Measurements from ENCODE around the gene PSMC3IP. TPM values are rescaled to one million over a fixed set of nuclear protein-coding genes. Genes with fewer than 3 reads are reported as not detected.

PSMC3IP gene
- polyA plus RNA-seq, 1 donor: 8.6 TPM

DNA sequence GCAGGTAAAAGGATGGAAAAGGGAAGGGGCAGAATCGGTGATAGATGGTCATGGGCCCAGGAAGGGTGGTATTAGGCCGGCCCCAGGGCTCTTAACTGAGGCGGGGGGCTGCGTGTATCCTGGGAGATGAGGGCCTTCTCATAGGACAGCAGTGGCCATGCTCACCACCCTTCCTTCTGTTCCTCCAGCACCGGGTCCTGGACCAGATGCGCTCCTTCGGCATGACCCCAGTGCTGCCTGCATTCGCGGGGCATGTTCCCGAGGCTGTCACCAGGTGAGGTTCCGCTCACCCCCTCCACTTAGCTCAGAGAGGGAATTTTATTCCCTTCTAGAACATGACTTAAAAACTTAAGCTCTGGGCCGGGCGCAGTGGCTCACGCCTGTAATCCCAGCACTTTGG, 39.0 kb downstream of the PSMC3IP start:
- Histone ChIP-seq H3K9me3 (ENCODE audit: control insufficient read depth, low read depth, low read length) (no peaks in the 10 kb centered on the region), H3K4me1 (ENCODE audit: control insufficient read depth, insufficient read depth, low read length) (peaks cover 32% of the 10 kb centered on the region), H3K27me3 (ENCODE audit: control insufficient read depth, insufficient read depth, low read length) (no peaks in the 10 kb centered on the region), H3K36me3 (ENCODE audit: control insufficient read depth, insufficient read depth, low read length) (peaks cover 32% of the 10 kb centered on the region), H3K27ac (ENCODE audit: low read length) (no peak overlapping the region), H3K4me3 (ENCODE audit: low read length) (no peak overlapping the region)
- DNase-seq: no peak
- no CpG with 5 or more reads among the region's 14 CpGs for WGBS (ENCODE audit: insufficient coverage, low lambda C conversion rate)

DNA sequence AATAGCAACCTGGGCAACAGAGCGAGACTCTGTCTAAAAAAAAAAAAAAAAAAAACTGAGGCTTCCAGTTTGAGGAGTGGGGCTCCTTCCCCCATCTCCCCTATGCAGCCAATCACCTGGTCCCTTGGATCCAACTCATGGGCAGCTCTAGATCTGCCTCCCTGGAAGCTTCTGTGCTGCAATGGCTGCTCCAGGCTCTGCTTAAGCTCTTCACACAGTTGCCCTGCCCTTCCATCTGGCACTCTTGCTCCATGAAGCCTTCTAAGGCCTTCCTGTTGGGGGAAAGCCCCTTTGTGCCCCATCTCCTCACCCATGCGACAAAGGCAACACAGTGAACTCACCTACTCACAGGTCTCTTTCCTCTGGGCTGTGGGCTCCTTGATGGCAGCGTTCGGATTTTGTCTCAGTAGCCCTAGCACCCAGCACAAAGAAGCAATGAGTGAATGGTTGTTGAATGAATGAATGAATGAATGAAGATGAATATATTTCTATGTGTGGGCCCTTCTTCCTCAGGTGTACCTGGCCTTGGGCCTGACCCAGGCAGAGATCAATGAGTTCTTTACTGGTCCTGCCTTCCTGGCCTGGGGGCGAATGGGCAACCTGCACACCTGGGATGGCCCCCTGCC, 39.6 kb downstream of the PSMC3IP start:
- Histone ChIP-seq H3K27ac (ENCODE audit: low read length) (no peak overlapping the region), H3K9me3 (ENCODE audit: control insufficient read depth, low read depth, low read length) (no peaks in the 10 kb centered on the region), H3K27me3 (ENCODE audit: control insufficient read depth, insufficient read depth, low read length) (no peaks in the 10 kb centered on the region), H3K4me3 (ENCODE audit: low read length) (no peak overlapping the region), H3K36me3 (ENCODE audit: control insufficient read depth, insufficient read depth, low read length) (peaks cover 27% of the 10 kb centered on the region), H3K4me1 (ENCODE audit: control insufficient read depth, insufficient read depth, low read length) (peaks cover 32% of the 10 kb centered on the region)
- WGBS (ENCODE audit: insufficient coverage, low lambda C conversion rate): no CpG with 5 or more reads among the region's 5 CpGs
- DNase-seq: no peak

DNA sequence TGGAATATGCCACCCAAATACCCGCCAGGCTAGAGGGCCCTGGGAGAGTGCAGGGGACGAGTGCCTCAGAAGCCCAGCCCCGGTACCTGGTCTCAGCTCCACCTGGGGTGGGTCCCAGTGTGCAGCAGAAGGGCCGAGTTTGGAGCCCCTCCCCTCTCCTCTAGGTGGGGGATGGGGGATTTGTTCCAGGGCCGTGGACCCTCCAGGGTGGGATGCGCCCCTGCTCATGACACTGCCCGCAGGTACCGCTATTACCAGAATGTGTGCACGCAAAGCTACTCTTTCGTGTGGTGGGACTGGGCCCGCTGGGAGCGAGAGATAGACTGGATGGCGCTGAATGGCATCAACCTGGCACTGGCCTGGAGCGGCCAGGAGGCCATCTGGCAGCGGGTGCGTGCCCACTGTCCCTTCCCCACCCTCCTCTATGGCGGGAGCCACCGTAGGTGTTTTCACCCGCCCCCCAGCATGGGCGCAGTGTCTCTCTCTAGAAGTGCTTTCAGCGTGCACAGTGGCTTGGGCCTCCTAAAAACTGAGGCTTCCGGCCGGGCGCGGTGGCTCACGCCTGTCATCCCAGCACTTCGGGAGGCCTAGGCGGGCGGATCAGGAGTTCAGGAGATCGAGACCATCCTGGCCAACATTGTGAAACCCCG, 40.2 kb downstream of the PSMC3IP start:
- peak overlapping the region; percentile 95 for H3K4me3 ChIP-seq (ENCODE audit: low read length)
- H3K4me1 ChIP-seq (ENCODE audit: control insufficient read depth, insufficient read depth, low read length): peaks cover 29% of the 10 kb centered on the region
- H3K27me3 ChIP-seq (ENCODE audit: control insufficient read depth, insufficient read depth, low read length): no peaks in the 10 kb centered on the region
- H3K36me3 ChIP-seq (ENCODE audit: control insufficient read depth, insufficient read depth, low read length): peaks cover 20% of the 10 kb centered on the region
- WGBS (ENCODE audit: insufficient coverage, low lambda C conversion rate): no CpG with 5 or more reads among the region's 31 CpGs
- peak in 1 of 2 donors; percentile 28 for DNase-seq
- no peaks in the 10 kb centered on the region for H3K9me3 ChIP-seq (ENCODE audit: control insufficient read depth, low read depth, low read length)
- H3K27ac ChIP-seq (ENCODE audit: low read length): peak overlapping the region; percentile 66

DNA sequence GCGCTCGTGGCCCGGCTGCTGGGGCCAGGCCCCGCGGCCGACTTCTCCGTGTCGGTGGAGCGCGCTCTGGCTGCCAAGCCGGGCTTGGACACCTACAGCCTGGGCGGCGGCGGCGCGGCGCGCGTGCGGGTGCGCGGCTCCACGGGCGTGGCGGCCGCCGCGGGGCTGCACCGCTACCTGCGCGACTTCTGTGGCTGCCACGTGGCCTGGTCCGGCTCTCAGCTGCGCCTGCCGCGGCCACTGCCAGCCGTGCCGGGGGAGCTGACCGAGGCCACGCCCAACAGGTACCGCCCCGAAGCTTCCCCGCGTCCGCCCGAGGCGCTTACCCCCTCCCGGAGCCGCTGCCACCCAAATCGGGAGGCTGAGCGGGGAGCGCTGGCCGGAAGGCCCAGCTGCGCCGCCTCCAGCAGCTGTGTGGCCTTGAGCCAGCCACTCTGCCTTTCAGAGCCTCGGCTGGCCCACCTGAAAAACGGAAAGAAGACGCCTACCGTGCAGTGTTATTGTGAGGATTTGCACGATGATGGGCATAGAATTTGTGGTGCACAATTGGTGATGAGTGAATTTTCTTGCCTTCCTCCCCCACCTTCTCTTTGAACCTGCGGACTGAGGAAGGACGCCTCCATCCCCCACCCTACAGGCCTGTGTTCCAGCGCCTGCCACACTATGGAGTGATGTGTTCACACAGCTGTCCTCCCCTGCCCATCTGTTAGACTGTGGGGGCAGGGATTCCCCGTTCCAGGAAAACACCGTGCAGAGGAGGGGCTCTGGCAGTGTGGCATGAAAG, 41.0 kb downstream of the PSMC3IP start:
- Histone ChIP-seq H3K36me3 (ENCODE audit: control insufficient read depth, insufficient read depth, low read length) (peaks cover 19% of the 10 kb centered on the region), H3K9me3 (ENCODE audit: control insufficient read depth, low read depth, low read length) (no peaks in the 10 kb centered on the region), H3K4me1 (ENCODE audit: control insufficient read depth, insufficient read depth, low read length) (peaks cover 27% of the 10 kb centered on the region), H3K27me3 (ENCODE audit: control insufficient read depth, insufficient read depth, low read length) (no peaks in the 10 kb centered on the region), H3K27ac (ENCODE audit: low read length) (peak overlapping the region; percentile 66), H3K4me3 (ENCODE audit: low read length) (peak overlapping the region; percentile 95)
- peak; percentile 64 to 78 for DNase-seq
- WGBS (ENCODE audit: insufficient coverage, low lambda C conversion rate): no CpG with 5 or more reads among the region's 65 CpGs

DNA sequence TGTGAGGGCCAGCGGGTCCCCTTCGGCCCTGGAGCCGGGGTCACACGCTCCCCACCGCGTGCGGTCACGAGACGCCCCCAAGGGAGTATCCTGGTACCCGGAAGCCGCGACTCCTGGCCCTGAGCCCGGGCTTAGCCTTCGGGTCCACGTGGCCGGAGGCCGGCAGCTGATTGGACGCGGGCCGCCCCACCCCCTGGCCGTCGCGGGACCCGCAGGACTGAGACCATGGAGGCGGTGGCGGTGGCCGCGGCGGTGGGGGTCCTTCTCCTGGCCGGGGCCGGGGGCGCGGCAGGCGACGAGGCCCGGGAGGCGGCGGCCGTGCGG, 41.5 kb downstream of the PSMC3IP start, which contains the start of gene NAGLU:
Gene NAGLU, plus strand, starts transcription at position 194 of the 324 bp plus-strand sequence. Its CDS starts 32 bp downstream, at position 226.
- Histone ChIP-seq H3K4me1 (ENCODE audit: control insufficient read depth, insufficient read depth, low read length) (peaks cover 28% of the 10 kb centered on the region), H3K36me3 (ENCODE audit: control insufficient read depth, insufficient read depth, low read length) (peaks cover 17% of the 10 kb centered on the region), H3K27ac (ENCODE audit: low read length) (peak within 1 kb of the TSS; percentile 68), H3K27me3 (ENCODE audit: control insufficient read depth, insufficient read depth, low read length) (no peaks in the 10 kb centered on the region), H3K9me3 (ENCODE audit: control insufficient read depth, low read depth, low read length) (no peaks in the 10 kb centered on the region), H3K4me3 (ENCODE audit: low read length) (peak within 1 kb of the TSS; percentile 95)
- no CpG with 5 or more reads among the region's 40 CpGs for WGBS (ENCODE audit: insufficient coverage, low lambda C conversion rate)
- peak; percentile 92 to 95 for DNase-seq

DNA sequence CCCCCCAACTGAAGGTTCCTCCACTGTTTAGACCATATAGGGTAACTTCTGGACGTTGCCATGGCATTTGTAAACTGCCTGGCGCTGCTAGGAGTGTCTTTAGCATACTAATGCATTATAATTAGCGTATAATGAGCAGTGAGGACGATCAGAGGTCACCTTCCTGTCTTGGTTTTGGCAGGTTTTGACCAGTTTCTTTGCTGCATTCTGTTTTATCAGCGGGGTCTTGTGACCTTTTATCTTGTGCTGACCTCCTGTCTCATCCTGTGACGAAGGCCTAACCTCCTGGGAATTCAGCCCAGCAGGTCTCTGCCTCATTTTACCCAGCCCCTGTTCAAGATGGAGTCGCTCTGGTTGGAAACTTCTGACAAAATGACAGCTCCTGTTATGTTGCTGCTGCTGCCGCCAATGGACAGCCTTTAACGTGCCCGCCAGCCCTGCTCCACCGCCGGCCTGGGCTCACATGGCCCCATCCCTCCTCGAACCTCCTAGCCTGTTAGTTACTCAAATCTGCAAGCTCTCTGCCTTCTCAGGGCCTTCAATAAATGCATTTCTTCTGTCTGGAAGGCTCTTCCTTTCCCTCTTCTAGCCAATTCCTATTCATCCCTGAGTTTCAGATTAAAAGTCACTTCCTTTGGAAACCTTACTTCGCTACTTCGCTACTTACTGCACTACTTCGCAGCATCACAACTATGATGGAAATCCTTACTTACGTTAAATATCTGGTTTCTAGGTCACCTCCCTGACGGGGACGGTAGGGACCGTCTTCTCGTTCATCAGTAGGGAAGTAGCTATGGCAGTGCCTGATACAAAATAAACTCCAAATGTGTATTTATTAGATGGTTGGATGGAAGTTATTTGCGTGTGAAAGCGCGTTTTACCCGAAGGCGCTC, 42.1 kb downstream of the PSMC3IP start:
- H3K36me3 ChIP-seq (ENCODE audit: control insufficient read depth, insufficient read depth, low read length): peaks cover 14% of the 10 kb centered on the region
- peak overlapping the region; percentile 54 for H3K4me3 ChIP-seq (ENCODE audit: low read length)
- H3K27ac ChIP-seq (ENCODE audit: low read length): peak overlapping the region; percentile 68
- H3K9me3 ChIP-seq (ENCODE audit: control insufficient read depth, low read depth, low read length): no peaks in the 10 kb centered on the region
- no peak for DNase-seq
- WGBS (ENCODE audit: insufficient coverage, low lambda C conversion rate): no CpG with 5 or more reads among the region's 26 CpGs
- H3K27me3 ChIP-seq (ENCODE audit: control insufficient read depth, insufficient read depth, low read length): no peaks in the 10 kb centered on the region
- H3K4me1 ChIP-seq (ENCODE audit: control insufficient read depth, insufficient read depth, low read length): peaks cover 29% of the 10 kb centered on the region

DNA sequence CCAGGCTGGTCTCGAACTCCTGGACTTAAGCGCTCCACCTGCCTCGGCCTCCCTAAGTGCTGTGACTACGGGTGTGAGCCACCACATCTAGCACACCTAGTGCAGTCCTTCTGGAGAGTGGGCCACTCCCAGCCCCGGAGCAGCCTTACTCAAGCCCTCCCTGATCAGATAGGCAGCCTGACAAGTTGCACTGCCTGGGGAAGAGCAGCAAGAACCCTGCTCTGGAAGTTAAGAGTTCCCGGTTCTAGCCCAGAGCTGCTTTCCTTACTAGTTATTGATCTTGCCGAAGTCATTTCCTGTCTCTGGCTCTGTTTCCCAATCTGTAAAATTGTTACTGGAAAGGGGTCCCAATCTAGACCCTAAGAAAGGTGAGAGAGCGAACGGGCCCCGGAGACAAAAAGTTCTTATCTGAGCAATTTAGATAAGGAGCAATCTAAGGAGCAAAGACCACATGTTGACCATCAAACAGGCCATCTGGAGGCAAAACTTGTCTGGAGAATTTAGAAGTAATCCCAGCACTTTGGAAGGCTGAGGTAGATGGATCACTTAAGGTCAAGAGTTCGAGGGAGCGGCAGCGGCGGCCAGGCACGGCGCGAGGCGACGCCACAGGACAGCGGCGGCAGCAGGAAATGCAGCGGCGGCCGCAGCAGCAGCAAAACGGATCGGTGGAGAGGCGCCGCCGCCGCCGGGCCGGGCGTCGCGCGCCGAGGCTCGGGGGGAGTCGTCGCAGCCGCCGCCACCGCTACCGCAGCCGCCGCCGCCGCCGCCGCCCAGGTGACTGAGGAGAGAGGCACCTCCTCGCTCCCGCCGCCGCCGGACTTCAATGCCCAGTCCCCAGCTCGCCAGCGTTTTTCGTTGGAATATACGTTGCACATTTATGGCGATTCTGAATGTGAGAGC, 45.8 kb downstream of the PSMC3IP start:
- WGBS (ENCODE audit: insufficient coverage, low lambda C conversion rate): no CpG with 5 or more reads among the region's 60 CpGs
- H3K27ac ChIP-seq (ENCODE audit: low read length): peak overlapping the region; percentile 90
- no peaks in the 10 kb centered on the region for H3K9me3 ChIP-seq (ENCODE audit: control insufficient read depth, low read depth, low read length)
- peak overlapping the region; percentile 63 for H3K4me3 ChIP-seq (ENCODE audit: low read length)
- peak; percentile 75 to 88 for DNase-seq
- H3K36me3 ChIP-seq (ENCODE audit: control insufficient read depth, insufficient read depth, low read length): no peaks in the 10 kb centered on the region
- peaks cover 29% of the 10 kb centered on the region for H3K4me1 ChIP-seq (ENCODE audit: control insufficient read depth, insufficient read depth, low read length)
- no peaks in the 10 kb centered on the region for H3K27me3 ChIP-seq (ENCODE audit: control insufficient read depth, insufficient read depth, low read length)

DNA sequence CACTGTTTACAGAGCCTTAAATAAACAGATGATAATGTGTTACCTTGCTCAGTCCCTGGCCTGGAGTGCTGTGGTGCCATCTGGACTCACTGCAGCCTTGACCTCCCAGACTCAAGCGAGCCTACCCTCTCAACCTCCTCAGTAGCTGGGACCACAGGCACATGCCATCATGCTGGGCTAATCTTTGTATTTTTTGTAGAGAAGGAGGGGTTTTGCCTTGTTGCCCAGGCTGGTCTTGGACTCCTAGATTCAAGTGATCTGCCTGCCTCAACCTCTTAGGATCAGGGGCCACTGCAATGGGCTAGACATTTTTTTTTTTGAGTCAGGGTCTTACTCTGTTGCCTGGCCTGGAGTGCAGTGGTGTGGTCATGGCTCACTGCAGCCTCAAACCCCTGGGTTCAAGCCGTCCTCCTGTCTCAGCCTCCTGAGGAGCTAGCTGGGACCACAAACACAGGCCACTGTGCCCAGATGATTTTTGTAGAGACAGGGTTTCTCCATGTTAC, 46.5 kb downstream of the PSMC3IP start:
- Histone ChIP-seq H3K27ac (ENCODE audit: low read length) (peak overlapping the region; percentile 90), H3K36me3 (ENCODE audit: control insufficient read depth, insufficient read depth, low read length) (no peaks in the 10 kb centered on the region), H3K4me3 (ENCODE audit: low read length) (no peak overlapping the region), H3K9me3 (ENCODE audit: control insufficient read depth, low read depth, low read length) (no peaks in the 10 kb centered on the region), H3K4me1 (ENCODE audit: control insufficient read depth, insufficient read depth, low read length) (peaks cover 29% of the 10 kb centered on the region), H3K27me3 (ENCODE audit: control insufficient read depth, insufficient read depth, low read length) (no peaks in the 10 kb centered on the region)
- WGBS (ENCODE audit: insufficient coverage, low lambda C conversion rate): no CpG with 5 or more reads among the region's 2 CpGs
- peak in 1 of 2 donors; percentile 34 for DNase-seq

DNA sequence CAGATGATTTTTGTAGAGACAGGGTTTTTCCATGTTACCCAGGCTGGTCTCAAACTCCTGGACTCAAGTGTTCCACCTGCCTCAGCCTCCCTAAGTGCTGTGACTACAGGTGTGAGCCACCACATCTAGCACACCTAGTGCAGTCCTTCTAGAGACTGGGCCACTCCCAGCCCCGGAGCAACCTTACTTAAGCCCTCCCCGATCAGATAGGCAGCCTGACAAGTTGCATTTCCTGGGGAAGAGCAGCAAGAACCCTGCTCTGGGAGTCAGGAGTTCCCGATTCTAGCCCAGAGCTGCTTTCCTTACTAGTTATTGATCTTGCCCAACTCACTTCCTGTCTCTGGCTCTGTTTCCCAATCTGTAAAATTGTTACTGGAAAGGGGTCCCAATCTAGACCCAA, 48.5 kb downstream of the PSMC3IP start:
- no CpG with 5 or more reads among the region's 3 CpGs for WGBS (ENCODE audit: insufficient coverage, low lambda C conversion rate)
- no peak overlapping the region for H3K4me3 ChIP-seq (ENCODE audit: low read length)
- H3K27me3 ChIP-seq (ENCODE audit: control insufficient read depth, insufficient read depth, low read length): no peaks in the 10 kb centered on the region
- H3K36me3 ChIP-seq (ENCODE audit: control insufficient read depth, insufficient read depth, low read length): no peaks in the 10 kb centered on the region
- H3K27ac ChIP-seq (ENCODE audit: low read length): no peak overlapping the region
- no peaks in the 10 kb centered on the region for H3K9me3 ChIP-seq (ENCODE audit: control insufficient read depth, low read depth, low read length)
- DNase-seq: peak in 1 of 2 donors; percentile 53
- H3K4me1 ChIP-seq (ENCODE audit: control insufficient read depth, insufficient read depth, low read length): peaks cover 19% of the 10 kb centered on the region

Measured in large intestine (tissue), 3 donors.